CD4-positive, CD25-positive, alpha-beta regulatory T cell (primary cell): ENCODE results near the gene PRPF39. TPM values are rescaled to one million over a fixed set of nuclear protein-coding genes. Genes with fewer than 3 reads are reported as not detected.

ENCODE experiments used
- ATAC-seq, 2 donors: fragments of 150-1000 bp; cut with Tn5 transposase; one replicate each; pipeline ENCODE4 v1.10.0; 2021; ENCODE audit warnings: low read depth in 2 of 2, moderate number of reproducible peaks in 2 of 2, moderate library complexity in 1 of 2
- DNase-seq, 3 donors: peaks; one replicate each; pipeline versions ENCODE4 v3.0.0 to v3.0.0-alpha.2; 2012 to 2022; ENCODE audit warnings: mixed read lengths in 1 of 3
- H3K27ac ChIP-seq: one replicate; pipeline ENCODE4 v1.7.0; 2013; ENCODE audit warnings: mild to moderate bottlenecking, low read length; ENCODE audit not compliant: insufficient read depth, poor library complexity, severe bottlenecking
- H3K27me3 ChIP-seq: one replicate; pipeline ENCODE4 v1.7.0; 2013; ENCODE audit warnings: low read length; ENCODE audit not compliant: control insufficient read depth, insufficient read depth
- H3K36me3 ChIP-seq: one replicate; pipeline ENCODE4 v1.7.0; 2013; ENCODE audit warnings: mild to moderate bottlenecking, low read length, moderate library complexity; ENCODE audit not compliant: control insufficient read depth, insufficient read depth
- H3K4me1 ChIP-seq: 2 replicates; pipeline ENCODE4 v1.7.0; 2013; ENCODE audit warnings: mild to moderate bottlenecking, low read length; ENCODE audit not compliant: insufficient read depth, control insufficient read depth, poor library complexity, severe bottlenecking
- H3K4me3 ChIP-seq: one replicate; pipeline ENCODE4 v1.7.0; 2013; ENCODE audit warnings: low read depth, mild to moderate bottlenecking, low read length, moderate library complexity
- H3K9me3 ChIP-seq, 2 experiments: 1 replicate in 1 of 2; 2 replicates in 1 of 2; pipeline ENCODE4 v1.7.0; 2013; ENCODE audit warnings: low read length in 2 of 2, mild to moderate bottlenecking in 1 of 2, moderate library complexity in 1 of 2; ENCODE audit not compliant: control insufficient read depth in 2 of 2
- H3K27ac Mint-ChIP-seq, 3 donors: one replicate each; pipeline ENCODE4 v1.8.0; 2020 to 2022; ENCODE audit warnings: mild to moderate bottlenecking in 3 of 3, mixed read lengths in 3 of 3, moderate library complexity in 2 of 3
- H3K27me3 Mint-ChIP-seq: one replicate; pipeline ENCODE4 v1.8.0; 2022; ENCODE audit warnings: mild to moderate bottlenecking, mixed read lengths
- H3K36me3 Mint-ChIP-seq: one replicate; pipeline ENCODE4 v1.8.0; 2020; ENCODE audit warnings: mixed read lengths
- H3K4me1 Mint-ChIP-seq, 4 donors: one replicate each; pipeline ENCODE4 v1.8.0; 2020 to 2022; ENCODE audit warnings: mixed read lengths in 4 of 4, mild to moderate bottlenecking in 1 of 4
- H3K4me3 Mint-ChIP-seq, 4 donors: one replicate each; pipeline ENCODE4 v1.8.0; 2020 to 2022; ENCODE audit warnings: mild to moderate bottlenecking in 4 of 4, mixed read lengths in 4 of 4, moderate library complexity in 3 of 4
- H3K9me3 Mint-ChIP-seq, 7 donors: one replicate each; pipeline ENCODE4 v1.8.0; 2020 to 2022; ENCODE audit warnings: mixed read lengths in 7 of 7, mild to moderate bottlenecking in 3 of 7, moderate library complexity in 2 of 7
- polyA plus RNA-seq, 4 donors: library from polyadenylated mRNA; unstranded; fragments of 300-500 nt; fragmentation: Illumina TruSeq; gene quantifications; one replicate each; pipeline ENCODE4 v1.2.3, GENCODE V29; 2021
- total RNA-seq: library from RNA; stranded (reverse); gene quantifications from one replicate; pipeline ENCODE4 v1.2.3, GENCODE V29; 2022

PRPF39 gene
- total and polyA plus RNA-seq, 5 donors from 2014 or later: 5.5 to 64.4 (median 12.2) TPM

- DNase-seq: no peak
- no peak overlapping the region for H3K27ac ChIP-seq
- no peak overlapping the region for H3K27ac Mint-ChIP-seq
- no peak for ATAC-seq
- H3K4me1 Mint-ChIP-seq: peaks cover 0 to 2% (median 0%) of the 10 kb centered on the region in 4 donors
- H3K36me3 Mint-ChIP-seq: peaks cover 12% of the 10 kb centered on the region
- H3K4me3 ChIP-seq: no peak overlapping the region
- H3K27me3 ChIP-seq: no peaks in the 10 kb centered on the region
- no peaks in the 10 kb centered on the region for H3K27me3 Mint-ChIP-seq
- H3K4me1 ChIP-seq: no peaks in the 10 kb centered on the region
- no peaks in the 10 kb centered on the region for H3K9me3 ChIP-seq
- no peak overlapping the region for H3K4me3 Mint-ChIP-seq
- H3K36me3 ChIP-seq: peaks cover 10% of the 10 kb centered on the region
- H3K9me3 Mint-ChIP-seq: no peaks in the 10 kb centered on the region
These were observed 35.5 kb upstream of the PRPF39 start for GRCh38 chr14:45048385-45048784.

- ATAC-seq (no peak), DNase-seq (no peak)
- Mint-ChIP-seq H3K4me3 (no peak overlapping the region), H3K36me3 (peaks cover 18% of the 10 kb centered on the region), H3K9me3 (no peaks in the 10 kb centered on the region), H3K4me1 (peaks cover 0 to 2% (median under 1%) of the 10 kb centered on the region in 4 donors), H3K27ac (no peak overlapping the region), H3K27me3 (no peaks in the 10 kb centered on the region)
- H3K4me1 ChIP-seq: no peaks in the 10 kb centered on the region
- no peaks in the 10 kb centered on the region for H3K27me3 ChIP-seq
- no peaks in the 10 kb centered on the region for H3K9me3 ChIP-seq
- H3K36me3 ChIP-seq: peaks cover 14% of the 10 kb centered on the region
- no peak overlapping the region for H3K27ac ChIP-seq
- no peak overlapping the region for H3K4me3 ChIP-seq
These were observed 32.7 kb upstream of the PRPF39 start for GRCh38 chr14:45051180-45051579.

GRCh38 chr14:45051896-45052295 lies 32.0 kb upstream of the PRPF39 start:
- no peak for ATAC-seq
- H3K27ac ChIP-seq: no peak overlapping the region
- no peak overlapping the region for H3K4me3 Mint-ChIP-seq

GRCh38 chr14:45057349-45057748 lies 26.6 kb upstream of the PRPF39 start:
- H3K27me3 ChIP-seq: no peaks in the 10 kb centered on the region
- no peak overlapping the region for H3K4me3 ChIP-seq
- H3K9me3 Mint-ChIP-seq: peaks cover 0 to 2% (median 0%) of the 10 kb centered on the region in 7 donors
- H3K36me3 ChIP-seq: peaks cover 13% of the 10 kb centered on the region
- no peak overlapping the region for H3K27ac ChIP-seq
- H3K27ac Mint-ChIP-seq: no peak overlapping the region
- no peaks in the 10 kb centered on the region for H3K4me1 ChIP-seq
- H3K4me3 Mint-ChIP-seq: peak overlapping the region in 1 of 4 donors; percentile 27
- H3K36me3 Mint-ChIP-seq: peaks cover 36% of the 10 kb centered on the region
- H3K4me1 Mint-ChIP-seq: peaks cover 0 to 11% (median 4%) of the 10 kb centered on the region in 4 donors
- DNase-seq (no peak), ATAC-seq (no peak)
- H3K27me3 Mint-ChIP-seq: no peaks in the 10 kb centered on the region
- H3K9me3 ChIP-seq: no peaks in the 10 kb centered on the region

More at GRCh38 chr14:45051896-45052295, 32.0 kb upstream of the PRPF39 start:
- H3K9me3 Mint-ChIP-seq: no peaks in the 10 kb centered on the region
- Histone ChIP-seq H3K27me3 (no peaks in the 10 kb centered on the region), H3K36me3 (peaks cover 11% of the 10 kb centered on the region), H3K4me1 (no peaks in the 10 kb centered on the region), H3K4me3 (no peak overlapping the region), H3K9me3 (no peaks in the 10 kb centered on the region)
- peak overlapping the region in 1 of 3 donors; percentile 14 for H3K27ac Mint-ChIP-seq
- H3K27me3 Mint-ChIP-seq: no peaks in the 10 kb centered on the region
- H3K4me1 Mint-ChIP-seq: peaks cover 0 to 4% (median 2%) of the 10 kb centered on the region in 4 donors
- H3K36me3 Mint-ChIP-seq: peaks cover 23% of the 10 kb centered on the region
- no peak for DNase-seq

- peaks cover 8% of the 10 kb centered on the region for H3K36me3 ChIP-seq
- H3K9me3 ChIP-seq: no peaks in the 10 kb centered on the region
- DNase-seq (no peak), ATAC-seq (no peak)
- no peak overlapping the region for H3K4me3 ChIP-seq
- peaks cover 0 to 2% (median 0%) of the 10 kb centered on the region in 7 donors for H3K9me3 Mint-ChIP-seq
- no peaks in the 10 kb centered on the region for H3K4me1 ChIP-seq
- H3K4me1 Mint-ChIP-seq: peaks cover 0 to 11% (median 4%) of the 10 kb centered on the region in 4 donors
- no peak overlapping the region for H3K27ac ChIP-seq
- H3K27ac Mint-ChIP-seq: no peak overlapping the region
- no peaks in the 10 kb centered on the region for H3K27me3 ChIP-seq
- H3K36me3 Mint-ChIP-seq: peaks cover 36% of the 10 kb centered on the region
- no peaks in the 10 kb centered on the region for H3K27me3 Mint-ChIP-seq
- H3K4me3 Mint-ChIP-seq: no peak overlapping the region
These were observed 26.0 kb upstream of the PRPF39 start for GRCh38 chr14:45057881-45058364.

- Mint-ChIP-seq H3K27ac (no peak overlapping the region), H3K9me3 (peaks cover 0 to 2% (median 0%) of the 10 kb centered on the region in 7 donors), H3K4me1 (peaks cover 0 to 16% (median 7%) of the 10 kb centered on the region in 4 donors), H3K4me3 (no peak overlapping the region), H3K27me3 (no peaks in the 10 kb centered on the region), H3K36me3 (peaks cover 38% of the 10 kb centered on the region)
- DNase-seq (no peak), ATAC-seq (no peak)
- Histone ChIP-seq H3K4me3 (no peak overlapping the region), H3K36me3 (peaks cover 4% of the 10 kb centered on the region), H3K27ac (no peak overlapping the region), H3K9me3 (no peaks in the 10 kb centered on the region), H3K4me1 (no peaks in the 10 kb centered on the region), H3K27me3 (no peaks in the 10 kb centered on the region)
These were observed 23.4 kb upstream of the PRPF39 start for GRCh38 chr14:45060551-45060950.

GRCh38 chr14:45065540-45065939 lies 18.4 kb upstream of the PRPF39 start:
- no peak for ATAC-seq
- Mint-ChIP-seq H3K27ac (no peak overlapping the region), H3K9me3 (peaks cover 0 to 2% (median 0%) of the 10 kb centered on the region in 7 donors), H3K4me3 (no peak overlapping the region), H3K4me1 (peaks cover 0 to 11% (median 5%) of the 10 kb centered on the region in 4 donors), H3K27me3 (no peaks in the 10 kb centered on the region), H3K36me3 (peaks cover 22% of the 10 kb centered on the region)
- Histone ChIP-seq H3K27me3 (no peaks in the 10 kb centered on the region), H3K9me3 (no peaks in the 10 kb centered on the region), H3K4me1 (no peaks in the 10 kb centered on the region), H3K27ac (no peak overlapping the region), H3K36me3 (no peaks in the 10 kb centered on the region), H3K4me3 (no peak overlapping the region)
- DNase-seq: no peak

- Mint-ChIP-seq H3K4me3 (no peak overlapping the region), H3K27me3 (no peaks in the 10 kb centered on the region), H3K9me3 (peaks cover 0 to 2% (median 0%) of the 10 kb centered on the region in 7 donors), H3K27ac (no peak overlapping the region), H3K36me3 (peaks cover 23% of the 10 kb centered on the region), H3K4me1 (peaks cover 0 to 11% (median 5%) of the 10 kb centered on the region in 4 donors)
- DNase-seq: no peak
- Histone ChIP-seq H3K27ac (no peak overlapping the region), H3K27me3 (no peaks in the 10 kb centered on the region), H3K4me3 (no peak overlapping the region), H3K4me1 (no peaks in the 10 kb centered on the region), H3K9me3 (no peaks in the 10 kb centered on the region), H3K36me3 (no peaks in the 10 kb centered on the region)
- ATAC-seq: no peak
These were observed 18.0 kb upstream of the PRPF39 start for GRCh38 chr14:45065956-45066355.
